Esophagus squamous epithelium (tissue), 5 donors: ENCODE data around the gene YEATS2. TPM values are rescaled to one million over a fixed set of nuclear protein-coding genes. Genes with fewer than 3 reads are reported as not detected.

Experiments
- DNase-seq: peaks from one replicate; lab custom pipeline; 2025; lab: John Stamatoyannopoulos, UW
- H3K27ac ChIP-seq, 4 donors: fragments of 200-600 bp; sonication (generic); one replicate each; pipeline ENCODE4 v1.5.1; 2016 to 2019; ENCODE audit warnings: mild to moderate bottlenecking in 1 of 4
- H3K27me3 ChIP-seq, 4 donors: fragments of 200-600 bp; sonication (generic); 1 replicate in 3 of 4; 2 replicates in 1 of 4; pipeline versions ENCODE4 v1.5.1 to v1.6.0; 2017 to 2021; ENCODE audit warnings: antibody characterized with exemption in 1 of 4
- H3K36me3 ChIP-seq, 3 donors: fragments of 200-600 bp; sonication (generic); one replicate each; pipeline ENCODE4 v1.5.1; 2016 to 2019
- H3K4me1 ChIP-seq, 3 donors: fragments of 200-600 bp; sonication (generic); one replicate each; pipeline ENCODE4 v1.5.1; 2017 to 2019
- H3K4me3 ChIP-seq, 4 donors: fragments of 200-600 bp; sonication (generic); 1 replicate in 3 of 4; 2 replicates in 1 of 4; pipeline ENCODE4 v1.5.1; 2016 to 2019; ENCODE audit warnings: mild to moderate bottlenecking in 2 of 4, moderate library complexity in 1 of 4
- H3K9me3 ChIP-seq, 3 donors: fragments of 200-600 bp; sonication (generic); one replicate each; pipeline ENCODE4 v1.5.1; 2016 to 2019
- CTCF ChIP-seq, 6 experiments: fragments of 450-650 bp in 4 of 6; fragments of 200-600 bp in 2 of 6; sonication (generic) in 2 of 6; IDR thresholded peaks; one replicate each; pipeline ENCODE4 v1.5.1; 2016 to 2019; ENCODE audit warnings: antibody characterized with exemption in 6 of 6, mild to moderate bottlenecking in 4 of 6, moderate library complexity in 4 of 6
- POLR2A ChIP-seq, 4 donors: fragments of 450-650 bp; IDR thresholded peaks; one replicate each; pipeline ENCODE4 v1.6.1; 2017; ENCODE audit warnings: antibody characterized with exemption in 4 of 4, mild to moderate bottlenecking in 4 of 4, moderate library complexity in 3 of 4
- WGBS, 2 donors: methylation state at CpG; one replicate each; pipeline ENCODE4 v1.1.5; 2018; 5-methylcytosine and 5-hydroxymethylcytosine counted together
- intact Hi-C: fragments of 100-400 bp; cut with DNase I; formaldehyde crosslinking; loops from one replicate; pipeline ENCODE4 v1.15.0; 2022
- total RNA-seq, 4 donors: library from RNA; depleted of rRNA; stranded (reverse); fragments of >200 nt; gene quantifications; one replicate each; pipeline ENCODE4 v1.1.0, GENCODE V29; 2016
- donor health status: DM: yes; HTN: yes; CAD: no.

The YEATS2 gene
- total RNA-seq, 4 donors from 2014 or later, result 10.1 to 23.7 (median 15.5) TPM

GRCh38 chr3:183811638-183812037 lies 114.0 kb downstream of the YEATS2 start:
- Histone ChIP-seq H3K9me3 (no peaks in the 10 kb centered on the region), H3K27ac (no peak overlapping the region), H3K4me3 (no peak overlapping the region), H3K4me1 (peaks cover 0 to 18% (median 3%) of the 10 kb centered on the region in 3 donors), H3K36me3 (peaks cover 25 to 64% (median 27%) of the 10 kb centered on the region in 3 donors), H3K27me3 (no peaks in the 10 kb centered on the region)
- TF ChIP-seq POLR2A (IDR thresholded peaks at IDR 0.05), result no peak
- no peak for TF ChIP-seq CTCF (IDR thresholded peaks at IDR 0.05)
- 55 to 73% methylated on average over 10 to 11 of the region's 11 CpGs for WGBS, 2 donors
- intact Hi-C loops, result no loop called here
- DNase-seq, result no peak

GRCh38 chr3:183812761-183813445 lies 115.3 kb downstream of the YEATS2 start:
- Histone ChIP-seq H3K27me3 (no peaks in the 10 kb centered on the region), H3K4me3 (no peak overlapping the region), H3K9me3 (no peaks in the 10 kb centered on the region), H3K4me1 (peaks cover 0 to 18% (median 3%) of the 10 kb centered on the region in 3 donors), H3K36me3 (peaks cover 14 to 51% (median 15%) of the 10 kb centered on the region in 3 donors), H3K27ac (peak overlapping the region in 2 of 4 donors; percentile 32 to 47)
- intact Hi-C loops, result no loop called here
- TF ChIP-seq POLR2A (IDR thresholded peaks at IDR 0.05), result no peak
- no peak for TF ChIP-seq CTCF (IDR thresholded peaks at IDR 0.05)
- WGBS, 2 donors, result 39 to 49% methylated on average over 7 to 8 of the region's 8 CpGs
- no peak for DNase-seq

GRCh38 chr3:183814240-183814639 lies 116.6 kb downstream of the YEATS2 start:
- no peaks in the 10 kb centered on the region for H3K27me3 ChIP-seq
- TF ChIP-seq CTCF (IDR thresholded peaks at IDR 0.05) (no peak), POLR2A (IDR thresholded peaks at IDR 0.05) (no peak)
- H3K4me3 ChIP-seq, result no peak overlapping the region
- intact Hi-C loops, result no loop called here
- H3K9me3 ChIP-seq, result no peaks in the 10 kb centered on the region
- no peak for DNase-seq
- peaks cover 11 to 42% (median 11%) of the 10 kb centered on the region in 3 donors for H3K36me3 ChIP-seq
- no peak overlapping the region for H3K27ac ChIP-seq
- peaks cover 0 to 18% (median 3%) of the 10 kb centered on the region in 3 donors for H3K4me1 ChIP-seq
- 94 to 100% methylated on average over 1 of the region's 1 CpG for WGBS, 2 donors

GRCh38 chr3:183815563-183815940 lies 118.0 kb downstream of the YEATS2 start:
- TF ChIP-seq CTCF (IDR thresholded peaks at IDR 0.05), result no peak
- TF ChIP-seq POLR2A (IDR thresholded peaks at IDR 0.05), result no peak
- Histone ChIP-seq H3K36me3 (peaks cover 2 to 29% (median 10%) of the 10 kb centered on the region in 3 donors), H3K27me3 (no peaks in the 10 kb centered on the region), H3K4me3 (no peak overlapping the region), H3K4me1 (peaks cover 0 to 18% (median 3%) of the 10 kb centered on the region in 3 donors), H3K27ac (no peak overlapping the region), H3K9me3 (no peaks in the 10 kb centered on the region)
- 75 to 84% methylated on average over 9 of the region's 9 CpGs for WGBS, 2 donors
- intact Hi-C loops, result no loop called here
- no peak for DNase-seq

GRCh38 chr3:183815951-183816475 lies 118.4 kb downstream of the YEATS2 start:
- no peak for DNase-seq
- no peak overlapping the region for H3K4me3 ChIP-seq
- no peaks in the 10 kb centered on the region for H3K9me3 ChIP-seq
- H3K27ac ChIP-seq, result no peak overlapping the region
- TF ChIP-seq POLR2A (IDR thresholded peaks at IDR 0.05) (no peak), CTCF (IDR thresholded peaks at IDR 0.05) (no peak)
- peaks cover 0 to 24% (median 6%) of the 10 kb centered on the region in 3 donors for H3K36me3 ChIP-seq
- H3K27me3 ChIP-seq, result no peaks in the 10 kb centered on the region
- intact Hi-C loops, result no loop called here
- WGBS, 2 donors, result 85 to 90% methylated on average over 3 to 8 of the region's 12 CpGs
- peaks cover 0 to 18% (median 3%) of the 10 kb centered on the region in 3 donors for H3K4me1 ChIP-seq
